ENCODE data around the gene NCOR2.

NCOR2 gene

GRCh38 chr12:124525455-124525854 lies 42.0 kb downstream of the NCOR2 start:
- DNase-seq (ENCODE audit: low read depth) = no peak

GRCh38 chr12:124524231-124524925 lies 43.0 kb downstream of the NCOR2 start:
- DNase-seq (ENCODE audit: low read depth) = no peak

- DNase-seq (ENCODE audit: low read depth) = no peak
These were observed 44.3 kb downstream of the NCOR2 start for GRCh38 chr12:124523071-124523470.

GRCh38 chr12:124520907-124521306 lies 46.5 kb downstream of the NCOR2 start:
- DNase-seq (ENCODE audit: low read depth) = no peak

GRCh38 chr12:124520265-124520701 lies 47.1 kb downstream of the NCOR2 start:
- no peak for DNase-seq (ENCODE audit: low read depth)

- DNase-seq (ENCODE audit: low read depth) = no peak
These were observed 47.7 kb downstream of the NCOR2 start for GRCh38 chr12:124519746-124520145.

- no peak for DNase-seq (ENCODE audit: low read depth)
These were observed 49.1 kb downstream of the NCOR2 start for GRCh38 chr12:124518051-124518932.
